GM12878 (cell line): Measurements from ENCODE around the gene TTC16. TPM values are rescaled to one million over a fixed set of nuclear protein-coding genes. Genes with fewer than 3 reads are reported as not detected.
A peak's percentile ranks its signal among the peaks of the same experiment; 100 is the strongest.

ENCODE experiments used
- ATAC-seq: fragments of 200-7000 bp; cut with Tn5 transposase; 3 replicates; pipeline ENCODE4 v1.9.1; 2020; ENCODE audit warnings: mild to moderate bottlenecking, moderate library complexity
- BruUV-seq: library from RNA; stranded (reverse); fragments of 400-500 nt; replicated peaks from 2 replicates; lab custom pipeline; 2021; lab: Mats Ljungman, UMichigan
- CTCF ChIA-PET: fragments of 300-600 bp; sonication (Branson Sonifier 250); formaldehyde crosslinking; extraction: SDS; loops from one replicate; lab custom pipeline; 2021; ENCODE audit warnings: inconsistent platforms; lab: Yijun Ruan, JAX
- POLR2A ChIA-PET: fragments of 350-600 bp; formaldehyde crosslinking; extraction: SDS; loops from one replicate; lab custom pipeline; 2021; ENCODE audit warnings: inconsistent platforms; lab: Charles Lee
- RAD21 ChIA-PET: fragments of 300-600 bp; sonication (Branson Sonifier 250); formaldehyde crosslinking; loops from one replicate; lab custom pipeline; 2023; ENCODE audit warnings: antibody characterized with exemption; ENCODE audit not compliant: unreplicated experiment; lab: Charles Lee
- SMC1A ChIA-PET: fragments of 300-600 bp; sonication (Branson Sonifier 250); formaldehyde crosslinking; loops from one replicate; lab custom pipeline; 2023; ENCODE audit not compliant: unreplicated experiment, uncharacterized antibody; lab: Charles Lee
- DNase-seq: peaks from one replicate; pipeline ENCODE4 v3.0.0-alpha.2; 2011; ENCODE audit warnings: low read depth, low spot score
- FAIRE-seq: peaks from 3 replicates; lab custom pipeline; 2011; peaks lifted over from hg19 to GRCh38; lab: Jason Lieb, UNC
- H2AFZ ChIP-seq: 2 replicates; pipeline ENCODE4 v1.6.0; 2011; ENCODE audit warnings: low read depth, low read length, control low read depth; ENCODE audit not compliant: control insufficient read depth
- H3K27ac ChIP-seq: 2 replicates; pipeline ENCODE4 v1.5.1; 2011; ENCODE audit warnings: control low read depth; ENCODE audit not compliant: control insufficient read depth, insufficient read depth
- H3K27me3 ChIP-seq, 2 experiments: replicated peaks in 1 of 2; 2 replicates each; pipeline versions ENCODE4 v1.6.0 to v1.6.1; 2011; ENCODE audit warnings: low read length in 1 of 2; ENCODE audit not compliant: control insufficient read depth in 2 of 2, insufficient read depth in 2 of 2
- H3K36me3 ChIP-seq, 2 experiments: 2 replicates each; pipeline ENCODE4 v1.5.1; 2011; ENCODE audit warnings: low read length in 1 of 2; ENCODE audit not compliant: control insufficient read depth in 2 of 2, insufficient read depth in 2 of 2
- H3K4me1 ChIP-seq: 2 replicates; pipeline ENCODE4 v1.6.1; 2011; ENCODE audit warnings: mild to moderate bottlenecking, low read length, moderate library complexity, mixed read lengths; ENCODE audit not compliant: control insufficient read depth, insufficient read depth
- H3K4me2 ChIP-seq: 2 replicates; pipeline ENCODE4 v1.6.0; 2011; ENCODE audit warnings: control low read depth; ENCODE audit not compliant: control insufficient read depth, insufficient read depth
- H3K4me3 ChIP-seq: fragments of 200-600 bp; sonication (generic); 2 replicates; pipeline ENCODE4 v1.5.1; 2016
- H3K79me2 ChIP-seq: 2 replicates; pipeline ENCODE4 v1.6.0; 2011; ENCODE audit warnings: low read length; ENCODE audit not compliant: control insufficient read depth, insufficient read depth
- H3K9ac ChIP-seq: 2 replicates; pipeline ENCODE4 v1.8.0; 2011; ENCODE audit warnings: low read length, control low read depth, mixed read lengths; ENCODE audit not compliant: control insufficient read depth, insufficient read depth
- H3K9me3 ChIP-seq: replicated peaks from 3 replicates; pipeline ENCODE4 v1.5.1; 2011; ENCODE audit warnings: mild to moderate bottlenecking, low read length; ENCODE audit not compliant: control insufficient read depth, insufficient read depth
- H4K20me1 ChIP-seq: 2 replicates; pipeline ENCODE4 v1.6.0; 2011; ENCODE audit not compliant: control insufficient read depth, insufficient read depth
- MYB ChIP-seq: fragments of 150-350 bp; IDR thresholded peaks from 2 replicates; pipeline ENCODE4 v1.6.1; 2014; ENCODE audit warnings: mild to moderate bottlenecking, low read depth, low read length, borderline replicate concordance
- NRF1 ChIP-seq: conservative IDR thresholded peaks from 2 replicates; pipeline ENCODE4 v1.6.1; 2011; ENCODE audit warnings: mild to moderate bottlenecking, low read depth, low read length, improper control_type of control experiment
- TAF1 ChIP-seq: IDR thresholded peaks from 2 replicates; pipeline ENCODE4 v1.6.1; 2011; ENCODE audit warnings: mild to moderate bottlenecking, low read depth, low read length, borderline replicate concordance
- TCF3 ChIP-seq: IDR thresholded peaks from 2 replicates; pipeline ENCODE4 v1.6.1; 2012; ENCODE audit warnings: low read depth, mild to moderate bottlenecking, low read length, borderline replicate concordance; ENCODE audit not compliant: insufficient read depth
- ZBTB40 ChIP-seq: fragments of 450-650 bp; IDR thresholded peaks from 2 replicates; pipeline ENCODE4 v1.6.1; 2016; ENCODE audit warnings: mild to moderate bottlenecking, moderate library complexity, borderline replicate concordance
- ZSCAN29 ChIP-seq: fragments of 450-650 bp; IDR thresholded peaks from 2 replicates; pipeline ENCODE4 v1.6.1; 2017; ENCODE audit warnings: mild to moderate bottlenecking, moderate library complexity
- WGBS: methylation state at CpG from one replicate; pipeline ENCODE4 v1.1.6; 2016; ENCODE audit warnings: low lambda C conversion rate; ENCODE audit not compliant: insufficient replicate concordance, insufficient coverage; ENCODE audit errors: missing lambda C conversion rate; 5-methylcytosine and 5-hydroxymethylcytosine counted together
- in situ Hi-C: fragments of 300-500 bp; cut with MboI; formaldehyde crosslinking; loops from 9 replicates; pipeline ENCODE4 v1.14.3; 2018; ENCODE audit warnings: mixed read lengths
- intact Hi-C: fragments of 100-400 bp; cut with micrococcal nuclease; formaldehyde crosslinking; loops from one replicate; pipeline ENCODE4 v1.14.2; 2022; ENCODE audit not compliant: unreplicated experiment
- polyA plus RNA-seq, 11 experiments: library from polyadenylated mRNA; depleted of rRNA in 4 of 11; unstranded in 6 of 11; stranded (reverse) in 5 of 11; fragments of >200 nt; fragmentation: Nextera tagmentation in 4 of 11; fragmentation: Illumina TruSeq in 1 of 11; extraction: Ambion mirVana in 4 of 11; extraction: Trizol in 1 of 11; gene quantifications; 1 replicate in 1 of 11; 2 replicates in 10 of 11; pipeline versions ENCODE4 v1.2.1 to v1.2.3, GENCODE V29; 2011 to 2016; ENCODE audit warnings: inconsistent platforms in 2 of 11, missing spikeins in 2 of 11, low read depth in 1 of 11
- total RNA-seq, 4 experiments: library from RNA; depleted of rRNA in 3 of 4; stranded (reverse); fragments of >200 nt in 3 of 4; fragmentation: Illumina TruSeq in 1 of 4; extraction: Trizol in 1 of 4; gene quantifications; 2 replicates each; pipeline versions ENCODE4 v1.2.1 to v1.2.3, GENCODE V29; 2013 to 2021
- TF ChIP-seq, protein P1 (sequence below): fragments of 450-650 bp; formaldehyde crosslinking; IDR thresholded peaks from 2 replicates; pipeline ENCODE4 v1.5.0; 2022; ENCODE audit warnings: mild to moderate bottlenecking, missing genetic modification characterization
- TF ChIP-seq, protein P2 (sequence below): fragments of 450-650 bp; IDR thresholded peaks from 2 replicates; pipeline ENCODE4 v1.6.1; 2016; ENCODE audit warnings: mild to moderate bottlenecking

The TTC16 gene
- total and polyA plus RNA-seq, 10 of the 15 experiments (the other 5 are each of a cell fraction or from before 2014, with no cell fraction given): 0.03 TPM; not detected in 9

- TF ChIP-seq, protein P1, sequence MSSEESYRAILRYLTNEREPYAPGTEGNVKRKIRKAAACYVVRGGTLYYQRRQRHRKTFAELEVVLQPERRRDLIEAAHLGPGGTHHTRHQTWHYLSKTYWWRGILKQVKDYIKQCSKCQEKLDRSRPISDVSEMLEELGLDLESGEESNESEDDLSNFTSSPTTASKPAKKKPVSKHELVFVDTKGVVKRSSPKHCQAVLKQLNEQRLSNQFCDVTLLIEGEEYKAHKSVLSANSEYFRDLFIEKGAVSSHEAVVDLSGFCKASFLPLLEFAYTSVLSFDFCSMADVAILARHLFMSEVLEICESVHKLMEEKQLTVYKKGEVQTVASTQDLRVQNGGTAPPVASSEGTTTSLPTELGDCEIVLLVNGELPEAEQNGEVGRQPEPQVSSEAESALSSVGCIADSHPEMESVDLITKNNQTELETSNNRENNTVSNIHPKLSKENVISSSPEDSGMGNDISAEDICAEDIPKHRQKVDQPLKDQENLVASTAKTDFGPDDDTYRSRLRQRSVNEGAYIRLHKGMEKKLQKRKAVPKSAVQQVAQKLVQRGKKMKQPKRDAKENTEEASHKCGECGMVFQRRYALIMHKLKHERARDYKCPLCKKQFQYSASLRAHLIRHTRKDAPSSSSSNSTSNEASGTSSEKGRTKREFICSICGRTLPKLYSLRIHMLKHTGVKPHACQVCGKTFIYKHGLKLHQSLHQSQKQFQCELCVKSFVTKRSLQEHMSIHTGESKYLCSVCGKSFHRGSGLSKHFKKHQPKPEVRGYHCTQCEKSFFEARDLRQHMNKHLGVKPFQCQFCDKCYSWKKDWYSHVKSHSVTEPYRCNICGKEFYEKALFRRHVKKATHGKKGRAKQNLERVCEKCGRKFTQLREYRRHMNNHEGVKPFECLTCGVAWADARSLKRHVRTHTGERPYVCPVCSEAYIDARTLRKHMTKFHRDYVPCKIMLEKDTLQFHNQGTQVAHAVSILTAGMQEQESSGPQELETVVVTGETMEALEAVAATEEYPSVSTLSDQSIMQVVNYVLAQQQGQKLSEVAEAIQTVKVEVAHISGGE: no peak
Measured at GRCh38 chr9:127698386-127698785, 17.5 kb upstream of the TTC16 start (continued).

GRCh38 chr9:127698985-127699670, 16.8 kb upstream of the TTC16 start:
- Histone ChIP-seq H3K27me3 (no peaks in the 10 kb centered on the region), H3K36me3 (no peaks in the 10 kb centered on the region), H3K9ac (no peak overlapping the region), H4K20me1 (no peaks in the 10 kb centered on the region), H3K4me2 (peak overlapping the region; percentile 81), H3K79me2 (no peaks in the 10 kb centered on the region), H2AFZ (peak overlapping the region; percentile 93), H3K4me3 (peak overlapping the region; percentile 41; the same call in 1 of the 2 replicates), H3K27ac (no peak overlapping the region), H3K4me1 (peaks cover 4% of the 10 kb centered on the region; the same call in 1 of the 2 replicates), H3K9me3 (no peaks in the 10 kb centered on the region)
- 14% methylated on average over 39 of the region's 41 CpGs for WGBS
- BruUV-seq: no TSS peak
- SMC1A ChIA-PET: no interaction called here
- POLR2A ChIA-PET: interaction anchor here (0.6 to 0.7 kb wide), 2 partner anchors 19 to 83 kb away, joined by 4 to 6 read pairs; no protein-coding TSS in a partner anchor
- RAD21 ChIA-PET: no interaction called here
- peak; percentile 73 for DNase-seq
- CTCF ChIA-PET: interaction anchor here (0.5 kb wide), 1 partner anchor 63 kb away, joined by 3 read pairs; no protein-coding TSS in a partner anchor
- intact Hi-C loops (no loop called here), in situ Hi-C loops (no loop called here)
- ATAC-seq: peak; percentile 100
- FAIRE-seq: peak; percentile 92
- TF ChIP-seq TCF3 (no peak), MYB (no peak), TAF1 (no peak), ZBTB40 (peak; percentile 50; the same call in 1 of the 2 replicates), NRF1 (no peak), ZSCAN29 (no peak)
- TF ChIP-seq, protein P2, sequence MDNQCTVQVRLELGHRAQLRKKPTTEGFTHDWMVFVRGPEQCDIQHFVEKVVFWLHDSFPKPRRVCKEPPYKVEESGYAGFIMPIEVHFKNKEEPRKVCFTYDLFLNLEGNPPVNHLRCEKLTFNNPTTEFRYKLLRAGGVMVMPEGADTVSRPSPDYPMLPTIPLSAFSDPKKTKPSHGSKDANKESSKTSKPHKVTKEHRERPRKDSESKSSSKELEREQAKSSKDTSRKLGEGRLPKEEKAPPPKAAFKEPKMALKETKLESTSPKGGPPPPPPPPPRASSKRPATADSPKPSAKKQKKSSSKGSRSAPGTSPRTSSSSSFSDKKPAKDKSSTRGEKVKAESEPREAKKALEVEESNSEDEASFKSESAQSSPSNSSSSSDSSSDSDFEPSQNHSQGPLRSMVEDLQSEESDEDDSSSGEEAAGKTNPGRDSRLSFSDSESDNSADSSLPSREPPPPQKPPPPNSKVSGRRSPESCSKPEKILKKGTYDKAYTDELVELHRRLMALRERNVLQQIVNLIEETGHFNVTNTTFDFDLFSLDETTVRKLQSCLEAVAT: no peak
